Measurements from ENCODE around the gene FSD1L.

- TF ChIP-seq POLR2AphosphoS5 (IDR thresholded peaks at IDR 0.05) (no peak), CTCF (IDR thresholded peaks at IDR 0.05) (no peak), EP300 (IDR thresholded peaks at IDR 0.05) (no peak)
Measured at GRCh38 chr9:105416840-105417239, 31.0 kb upstream of the FSD1L start.
